ENCODE measurements around the gene STING1.
"Not testable (repeated sequence)": the region's sequence is repeated elsewhere in the genome, so short reads cannot be mapped to it uniquely, and the experiment has no call there.

Gene STING1

GRCh38 chr5:139461698-139462097, 20.9 kb downstream of the STING1 start:
- no peak for DNase-seq

- DNase-seq = no peak
Observed at GRCh38 chr5:139461176-139461575, 21.4 kb downstream of the STING1 start.

- no peak for DNase-seq
Observed at GRCh38 chr5:139460455-139460854, 22.1 kb downstream of the STING1 start.

GRCh38 chr5:139459451-139459934, 23.1 kb downstream of the STING1 start:
- no peak for DNase-seq

GRCh38 chr5:139458580-139459407, 23.8 kb downstream of the STING1 start:
- peak; percentile 67 for DNase-seq

- DNase-seq = no peak
Observed at GRCh38 chr5:139457653-139458306, 24.8 kb downstream of the STING1 start.

- DNase-seq = no peak
Observed at GRCh38 chr5:139457241-139457640, 25.3 kb downstream of the STING1 start.

GRCh38 chr5:139456776-139457175, 25.8 kb downstream of the STING1 start:
- no peak for DNase-seq

- DNase-seq = no peak
Observed at GRCh38 chr5:139454568-139455290, 27.8 kb downstream of the STING1 start.

- DNase-seq = no peak
Observed at GRCh38 chr5:139453683-139454567, 28.6 kb downstream of the STING1 start.

- no peak for DNase-seq
Observed at GRCh38 chr5:139451878-139452660, 30.5 kb downstream of the STING1 start.

GRCh38 chr5:139451176-139451575, 31.4 kb downstream of the STING1 start:
- no peak for DNase-seq

GRCh38 chr5:139446956-139447779, 35.4 kb downstream of the STING1 start:
- DNase-seq = no peak

GRCh38 chr5:139445325-139446170, 37.0 kb downstream of the STING1 start:
- DNase-seq = no peak

GRCh38 chr5:139443831-139444453, 38.6 kb downstream of the STING1 start:
- DNase-seq = no peak

GRCh38 chr5:139440416-139440815, 42.1 kb downstream of the STING1 start:
- DNase-seq = not testable (repeated sequence)

GRCh38 chr5:139439013-139439903, 43.3 kb downstream of the STING1 start, which contains the start of gene DNAJC18:
DNAJC18 (minus strand) TSS chr5:139439525; CDS start chr5:139439445, 80 bp downstream.
- peak; percentile 91 for DNase-seq

GRCh38 chr5:139438707-139439012, 43.9 kb downstream of the STING1 start:
- DNase-seq = no peak

Data from activated T-cell treated with anti-CD3 and anti-CD28 coated beads, Interleukin-2, amount 50 U/mL, for 1 hour (primary cell).